ENCODE data around the gene MLLT3.

Gene MLLT3

DNA sequence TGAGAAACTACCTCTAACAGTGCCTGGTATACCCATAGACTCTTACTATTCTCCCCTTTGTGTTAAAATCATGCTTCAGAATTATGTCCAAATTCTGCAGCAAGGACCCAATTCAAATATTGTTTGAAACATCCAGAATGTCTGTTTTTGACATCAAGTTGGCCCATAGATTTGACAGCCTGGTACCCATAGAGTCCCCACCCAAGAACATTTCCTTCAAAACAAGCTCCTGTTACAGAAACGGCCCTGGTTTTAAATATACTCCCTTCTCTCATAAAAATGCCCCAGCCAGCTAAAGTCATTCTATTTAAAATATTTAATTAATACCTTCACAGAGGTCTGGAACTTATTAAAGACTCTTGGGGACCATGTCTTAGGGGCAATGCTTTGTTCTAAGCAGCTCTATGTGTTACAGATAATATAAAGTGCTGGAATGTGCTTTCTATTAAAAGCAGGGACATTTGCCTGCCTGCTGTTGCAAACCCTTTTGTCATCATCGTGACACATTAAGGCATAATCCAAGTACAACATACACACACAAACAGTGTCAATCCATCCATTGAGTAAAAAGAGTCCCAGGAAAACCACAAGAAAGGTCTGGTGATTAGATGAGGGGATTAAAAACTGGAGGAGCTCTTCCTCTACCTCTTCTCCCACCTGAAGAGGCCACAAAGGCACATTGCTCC, 321.7 kb downstream of the MLLT3 start:
- no peak for DNase-seq (ENCODE audit: low read depth)

- DNase-seq (ENCODE audit: low read depth) = no peak
These were observed 324.6 kb downstream of the MLLT3 start for GRCh38 chr9:20297646-20298084.

GRCh38 chr9:20295555-20295954, 326.7 kb downstream of the MLLT3 start:
- no peak for DNase-seq (ENCODE audit: low read depth)

DNA sequence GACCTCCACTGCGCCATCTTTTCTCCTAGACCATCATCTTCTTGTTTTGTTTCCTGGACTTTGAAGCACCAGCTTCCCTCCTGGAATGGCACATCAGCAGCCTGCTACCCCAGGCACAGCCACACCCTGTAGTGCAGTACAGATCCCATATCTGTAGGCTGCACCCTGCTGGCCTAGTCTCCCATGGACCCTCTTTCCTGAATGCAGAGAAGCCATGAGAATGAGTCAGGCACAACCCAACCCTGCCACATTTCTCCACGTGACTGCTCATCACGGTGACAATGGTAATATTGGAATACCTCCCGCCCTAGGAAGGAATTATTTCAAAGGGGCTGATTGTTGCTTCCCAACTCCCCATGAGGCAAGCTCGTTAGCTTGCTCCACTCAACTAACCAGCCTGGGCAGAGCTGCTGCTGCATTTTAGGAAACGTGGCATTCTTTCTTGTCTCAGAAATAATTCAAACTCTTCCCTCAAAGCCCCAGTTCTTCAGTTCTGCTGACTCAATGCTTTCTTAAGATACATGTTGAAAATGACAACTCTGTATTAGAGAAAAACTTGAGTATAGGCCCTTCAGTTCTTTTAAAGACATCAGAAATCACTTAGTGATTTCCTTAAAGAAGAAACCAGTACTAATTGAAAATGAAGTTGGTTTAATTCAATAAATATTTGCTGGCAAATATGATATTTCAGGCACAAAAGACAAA, 328.1 kb downstream of the MLLT3 start:
- no peak for DNase-seq (ENCODE audit: low read depth)

GRCh38 chr9:20292002-20292401, 330.3 kb downstream of the MLLT3 start:
- DNase-seq (ENCODE audit: low read depth) = no peak
